OCI-LY1 (cell line): Measurements from ENCODE around the gene SPSB1.

ENCODE experiments used
- H2AFZ ChIP-seq: fragments of 200-600 bp; sonication (generic), shearing (Covaris generic); 2 replicates; pipeline ENCODE4 v1.6.0; 2014; ENCODE audit warnings: antibody characterized with exemption, mild to moderate bottlenecking, low read length
- H3F3A ChIP-seq: fragments of 200-600 bp; sonication (generic), shearing (Covaris generic); 2 replicates; pipeline ENCODE4 v1.6.0; 2014; ENCODE audit warnings: mild to moderate bottlenecking, antibody characterized with exemption, low read length, moderate library complexity; ENCODE audit not compliant: insufficient read depth
- H3K27ac ChIP-seq: fragments of 200-600 bp; sonication (generic); 2 replicates; pipeline ENCODE4 v1.5.1; 2014; ENCODE audit warnings: low read length, mixed run types, mild to moderate bottlenecking, low read depth; ENCODE audit not compliant: poor library complexity, severe bottlenecking
- H3K27me3 ChIP-seq: fragments of 200-600 bp; sonication (generic); 2 replicates; pipeline ENCODE4 v1.6.0; 2014; ENCODE audit warnings: antibody characterized with exemption, mild to moderate bottlenecking, low read length, moderate library complexity; ENCODE audit not compliant: insufficient read depth
- H3K36me3 ChIP-seq: fragments of 200-600 bp; sonication (generic); 2 replicates; pipeline ENCODE4 v1.6.1; 2014; ENCODE audit warnings: mild to moderate bottlenecking, antibody characterized with exemption, low read length, moderate library complexity, mixed read lengths; ENCODE audit not compliant: insufficient read depth
- H3K4me1 ChIP-seq: fragments of 200-600 bp; sonication (generic); 2 replicates; pipeline ENCODE4 v1.5.1; 2014; ENCODE audit warnings: mild to moderate bottlenecking, low read length, moderate library complexity; ENCODE audit not compliant: insufficient read depth, severe bottlenecking
- H3K4me2 ChIP-seq: fragments of 200-600 bp; sonication (generic), shearing (Covaris generic); 2 replicates; pipeline ENCODE4 v1.6.1; 2014; ENCODE audit warnings: low read length
- H3K4me3 ChIP-seq: fragments of 200-600 bp; sonication (generic); 2 replicates; pipeline ENCODE4 v1.5.1; 2014; ENCODE audit warnings: low read length, low read depth, mild to moderate bottlenecking, mixed read lengths; ENCODE audit not compliant: poor library complexity, severe bottlenecking
- H3K79me2 ChIP-seq: fragments of 200-600 bp; shearing (Covaris generic); 2 replicates; pipeline ENCODE4 v1.6.1; 2016; ENCODE audit warnings: mixed run types, low read length, mixed read lengths; ENCODE audit not compliant: insufficient read depth
- H3K9ac ChIP-seq: fragments of 200-600 bp; sonication (generic), shearing (Covaris generic); 2 replicates; pipeline ENCODE4 v1.6.1; 2014; ENCODE audit warnings: mild to moderate bottlenecking, low read length, mixed read lengths
- H3K9me2 ChIP-seq: fragments of 200-600 bp; sonication (generic), shearing (Covaris generic); 2 replicates; pipeline ENCODE4 v1.6.1; 2014; ENCODE audit warnings: low read depth, mild to moderate bottlenecking, low read length, mixed read lengths
- H3K9me3 ChIP-seq: fragments of 200-600 bp; shearing (Covaris generic); 2 replicates; pipeline ENCODE4 v1.6.1; 2014; ENCODE audit warnings: low read length, mixed read lengths
- H4K20me1 ChIP-seq: fragments of 200-600 bp; sonication (generic), shearing (Covaris generic); 2 replicates; pipeline ENCODE4 v1.6.0; 2016; ENCODE audit warnings: mild to moderate bottlenecking, low read length; ENCODE audit not compliant: insufficient read depth
- CTCF ChIP-seq: fragments of 200-600 bp; sonication (generic), shearing (Covaris generic); IDR thresholded peaks from 2 replicates; pipeline ENCODE4 v1.5.1; 2017; ENCODE audit warnings: mild to moderate bottlenecking, antibody characterized with exemption, low read length, moderate library complexity, mixed read lengths
- EZH2 ChIP-seq: fragments of 200-600 bp; sonication (generic), shearing (Covaris generic); IDR thresholded peaks from 2 replicates; pipeline ENCODE4 v1.8.0; 2017; ENCODE audit warnings: borderline replicate concordance, mixed run types, mild to moderate bottlenecking, antibody characterized with exemption, low read length, moderate library complexity, mixed read lengths

The SPSB1 gene

GRCh38 chr1:9345922-9346321, 53.2 kb downstream of the SPSB1 start:
- Histone ChIP-seq H3K9ac (no peak overlapping the region), H3K79me2 (no peaks in the 10 kb centered on the region), H3K9me2 (no peaks in the 10 kb centered on the region), H3F3A (no peaks in the 10 kb centered on the region), H3K27me3 (no peaks in the 10 kb centered on the region; the same call in 1 of the 2 replicates), H4K20me1 (no peaks in the 10 kb centered on the region), H3K4me2 (no peak overlapping the region; the same call in 1 of the 2 replicates), H3K27ac (peak overlapping the region; percentile 40), H3K4me3 (no peak overlapping the region), H2AFZ (no peak overlapping the region), H3K36me3 (0 out of 2 replicates have a peak, but pooled peaks cover 6% of the 10 kb centered on the region), H3K9me3 (no peaks in the 10 kb centered on the region), H3K4me1 (peaks cover 29% of the 10 kb centered on the region)
- TF ChIP-seq EZH2 (no peak), CTCF (no peak)

- peaks cover 29% of the 10 kb centered on the region for H3K4me1 ChIP-seq
- H3K79me2 ChIP-seq, result no peaks in the 10 kb centered on the region
- H4K20me1 ChIP-seq, result no peaks in the 10 kb centered on the region
- H2AFZ ChIP-seq, result no peak overlapping the region
- H3K27me3 ChIP-seq, result no peaks in the 10 kb centered on the region; the same call in 1 of the 2 replicates
- H3K4me3 ChIP-seq, result no peak overlapping the region
- H3K9me2 ChIP-seq, result no peaks in the 10 kb centered on the region
- no peak overlapping the region for H3K9ac ChIP-seq
- H3K36me3 ChIP-seq, result 0 out of 2 replicates have a peak, but pooled peaks cover 6% of the 10 kb centered on the region
- TF ChIP-seq EZH2, result no peak
- TF ChIP-seq CTCF, result no peak
- no peak overlapping the region for H3K4me2 ChIP-seq
- H3F3A ChIP-seq, result no peaks in the 10 kb centered on the region
- no peaks in the 10 kb centered on the region for H3K9me3 ChIP-seq
- H3K27ac ChIP-seq, result peak overlapping the region; percentile 40
Observed at GRCh38 chr1:9346566-9346965, 53.9 kb downstream of the SPSB1 start.

- H3K4me1 ChIP-seq, result peaks cover 29% of the 10 kb centered on the region
- H3K79me2 ChIP-seq, result no peaks in the 10 kb centered on the region; the same call in 1 of the 2 replicates
- H2AFZ ChIP-seq, result no peak overlapping the region
- peak overlapping the region; percentile 40 for H3K27ac ChIP-seq
- TF ChIP-seq CTCF (no peak), EZH2 (no peak)
- no peak overlapping the region for H3K4me2 ChIP-seq
- no peak overlapping the region for H3K4me3 ChIP-seq
- no peaks in the 10 kb centered on the region for H3K9me2 ChIP-seq
- H3K9ac ChIP-seq, result no peak overlapping the region
- 0 out of 2 replicates have a peak, but pooled peaks cover 6% of the 10 kb centered on the region for H3K36me3 ChIP-seq
- no peaks in the 10 kb centered on the region for H3K9me3 ChIP-seq
- no peaks in the 10 kb centered on the region; the same call in 1 of the 2 replicates for H3K27me3 ChIP-seq
- H4K20me1 ChIP-seq, result no peaks in the 10 kb centered on the region
- no peaks in the 10 kb centered on the region for H3F3A ChIP-seq
Observed at GRCh38 chr1:9347095-9347850, 54.6 kb downstream of the SPSB1 start.
